DND-41 (cell line): ENCODE measurements around the gene RANBP3L.

ENCODE experiments used
- ATAC-seq: fragments of 200-7000 bp; cut with Tn5 transposase; 3 replicates; pipeline ENCODE4 v1.9.1; 2021; ENCODE audit warnings: low read depth; ENCODE audit not compliant: insufficient read depth
- DNase-seq: peaks from one replicate; pipeline ENCODE4 v3.0.0-alpha.2; 2020
- H2AFZ ChIP-seq: 2 replicates; pipeline ENCODE4 v1.6.0; 2012; ENCODE audit warnings: low read depth, low read length
- H3K27ac ChIP-seq: 2 replicates; pipeline ENCODE4 v1.5.1; 2012; ENCODE audit warnings: low read length, inconsistent platforms
- H3K27me3 ChIP-seq: fragments of 200-600 bp; sonication (generic); 2 replicates; pipeline ENCODE4 v1.6.0; 2012; ENCODE audit warnings: low read length, mild to moderate bottlenecking, inconsistent platforms; ENCODE audit not compliant: insufficient read depth, poor library complexity
- H3K36me3 ChIP-seq: 2 replicates; pipeline ENCODE4 v1.5.1; 2012; ENCODE audit warnings: low read length, inconsistent platforms; ENCODE audit not compliant: insufficient read depth
- H3K4me1 ChIP-seq: 2 replicates; pipeline ENCODE4 v1.5.1; 2012; ENCODE audit warnings: mild to moderate bottlenecking, low read length; ENCODE audit not compliant: insufficient read depth
- H3K4me2 ChIP-seq: 2 replicates; pipeline ENCODE4 v1.6.0; 2012; ENCODE audit warnings: mild to moderate bottlenecking, moderate library complexity, low read length, inconsistent platforms; ENCODE audit not compliant: insufficient read depth
- H3K4me3 ChIP-seq, 2 experiments: fragments of 200-600 bp in 1 of 2; shearing (Covaris generic) in 1 of 2; 2 replicates each; pipeline ENCODE4 v1.5.1; 2012 to 2016; ENCODE audit warnings: inconsistent platforms in 2 of 2, low read length in 2 of 2, mild to moderate bottlenecking in 2 of 2, low read depth in 1 of 2, moderate library complexity in 1 of 2
- H3K79me2 ChIP-seq: 2 replicates; pipeline ENCODE4 v1.6.0; 2012; ENCODE audit warnings: low read length, inconsistent platforms; ENCODE audit not compliant: insufficient read depth
- H3K9ac ChIP-seq: 2 replicates; pipeline ENCODE4 v1.6.0; 2012; ENCODE audit warnings: low read depth, mild to moderate bottlenecking, inconsistent platforms, low read length, moderate library complexity
- H3K9me3 ChIP-seq: 2 replicates; pipeline ENCODE4 v1.5.1; 2012; ENCODE audit warnings: low read length, moderate library complexity, mild to moderate bottlenecking, inconsistent platforms; ENCODE audit not compliant: insufficient read depth, severe bottlenecking
- H4K20me1 ChIP-seq: 2 replicates; pipeline ENCODE4 v1.6.0; 2012; ENCODE audit warnings: low read length; ENCODE audit not compliant: insufficient read depth
- CTCF ChIP-seq: IDR thresholded peaks from 2 replicates; pipeline ENCODE4 v1.5.1; 2012; ENCODE audit warnings: borderline replicate concordance, low read length, moderate library complexity, mild to moderate bottlenecking; ENCODE audit not compliant: poor library complexity, severe bottlenecking; ENCODE audit errors: extremely low read depth
- EZH2 ChIP-seq: IDR thresholded peaks from 3 replicates; pipeline ENCODE4 v1.6.1; 2012; ENCODE audit warnings: borderline replicate concordance, low read depth, mild to moderate bottlenecking, moderate library complexity, low read length, inconsistent platforms; ENCODE audit not compliant: severe bottlenecking

RANBP3L gene

GRCh38 chr5:36270175-36270574 lies 31.5 kb downstream of the RANBP3L start:
- no peak overlapping the region for H3K4me3 ChIP-seq
- H3K36me3 ChIP-seq = no peaks in the 10 kb centered on the region
- no peaks in the 10 kb centered on the region for H3K79me2 ChIP-seq
- DNase-seq = no peak
- no peak overlapping the region for H2AFZ ChIP-seq
- no peaks in the 10 kb centered on the region for H4K20me1 ChIP-seq
- H3K4me1 ChIP-seq = no peaks in the 10 kb centered on the region
- ATAC-seq = no peak
- peaks cover 14% of the 10 kb centered on the region for H3K27me3 ChIP-seq
- TF ChIP-seq CTCF (no peak), EZH2 (no peak)
- no peak overlapping the region for H3K27ac ChIP-seq
- no peak overlapping the region for H3K4me2 ChIP-seq
- H3K9ac ChIP-seq = no peak overlapping the region
- H3K9me3 ChIP-seq = no peaks in the 10 kb centered on the region

- TF ChIP-seq EZH2 (no peak), CTCF (no peak)
- H3K27ac ChIP-seq = no peak overlapping the region
Observed at GRCh38 chr5:36269478-36269877, 32.2 kb downstream of the RANBP3L start.

GRCh38 chr5:36267905-36268304 lies 33.8 kb downstream of the RANBP3L start:
- Histone ChIP-seq H3K9ac (no peak overlapping the region), H2AFZ (no peak overlapping the region), H3K4me1 (no peaks in the 10 kb centered on the region), H3K4me2 (no peak overlapping the region), H3K4me3 (no peak overlapping the region), H3K9me3 (no peaks in the 10 kb centered on the region), H3K27me3 (peaks cover 5% of the 10 kb centered on the region), H3K79me2 (no peaks in the 10 kb centered on the region), H3K36me3 (no peaks in the 10 kb centered on the region), H3K27ac (no peak overlapping the region), H4K20me1 (no peaks in the 10 kb centered on the region)
- no peak for ATAC-seq
- no peak for DNase-seq
- no peak for TF ChIP-seq CTCF
- TF ChIP-seq EZH2 = no peak

More at GRCh38 chr5:36269478-36269877, 32.2 kb downstream of the RANBP3L start:
- no peak for DNase-seq
- no peak overlapping the region for H2AFZ ChIP-seq
- H3K36me3 ChIP-seq = no peaks in the 10 kb centered on the region
- H3K9ac ChIP-seq = no peak overlapping the region
- no peaks in the 10 kb centered on the region for H3K79me2 ChIP-seq
- H3K4me2 ChIP-seq = no peak overlapping the region
- H3K9me3 ChIP-seq = no peaks in the 10 kb centered on the region
- H3K27me3 ChIP-seq = peaks cover 12% of the 10 kb centered on the region
- no peak for ATAC-seq
- no peak overlapping the region for H3K4me3 ChIP-seq
- H3K4me1 ChIP-seq = no peaks in the 10 kb centered on the region
- H4K20me1 ChIP-seq = no peaks in the 10 kb centered on the region
